HG03103 (cell line): ENCODE results near the gene TMEM126B.

Source experiments
- ATAC-seq: cut with Tn5 transposase; IDR thresholded peaks from one replicate; pipeline ENCODE4 v1.9.1; 2021; ENCODE audit warnings: low read depth; ENCODE audit not compliant: unreplicated experiment

TMEM126B gene

DNA sequence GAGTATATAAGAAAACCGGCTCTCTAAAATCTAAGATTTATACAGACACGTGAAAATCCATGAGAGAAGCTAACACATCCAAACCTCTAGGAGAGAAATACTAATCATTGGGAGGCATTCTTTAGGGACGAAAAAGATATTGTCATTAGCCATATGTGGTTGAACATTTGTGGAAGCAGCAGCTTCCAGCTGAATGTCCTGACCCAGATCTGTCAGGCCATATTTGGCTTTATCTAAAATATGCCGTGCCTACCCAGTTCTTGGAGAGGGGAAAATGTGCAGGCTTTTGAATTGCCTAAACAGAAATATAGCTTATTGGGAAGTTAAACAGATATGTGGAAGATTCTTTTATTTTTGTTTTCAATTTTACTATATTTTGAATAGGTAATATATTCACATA is 51.2 kb downstream of the TMEM126B start:
- ATAC-seq, result no peak

DNA sequence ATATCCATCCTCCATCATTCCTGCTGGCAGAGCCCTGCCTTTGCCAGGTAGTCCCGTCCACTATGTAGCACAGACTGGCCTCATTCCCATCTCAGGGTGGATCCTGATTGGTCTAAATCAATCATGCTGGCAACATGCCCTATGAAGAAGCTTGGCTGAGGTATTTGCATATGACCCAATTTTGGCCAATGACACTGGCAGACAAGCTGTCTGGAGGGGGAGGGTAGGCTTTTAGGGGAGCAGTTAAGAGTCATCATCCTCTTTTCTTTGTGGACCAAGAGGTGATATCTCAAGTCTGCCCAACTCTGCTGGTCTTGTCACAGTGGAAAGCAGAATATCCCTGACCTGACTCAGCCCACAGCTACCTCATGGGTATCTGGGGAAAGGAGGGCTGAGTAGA is 52.5 kb downstream of the TMEM126B start:
- ATAC-seq, result no peak

DNA sequence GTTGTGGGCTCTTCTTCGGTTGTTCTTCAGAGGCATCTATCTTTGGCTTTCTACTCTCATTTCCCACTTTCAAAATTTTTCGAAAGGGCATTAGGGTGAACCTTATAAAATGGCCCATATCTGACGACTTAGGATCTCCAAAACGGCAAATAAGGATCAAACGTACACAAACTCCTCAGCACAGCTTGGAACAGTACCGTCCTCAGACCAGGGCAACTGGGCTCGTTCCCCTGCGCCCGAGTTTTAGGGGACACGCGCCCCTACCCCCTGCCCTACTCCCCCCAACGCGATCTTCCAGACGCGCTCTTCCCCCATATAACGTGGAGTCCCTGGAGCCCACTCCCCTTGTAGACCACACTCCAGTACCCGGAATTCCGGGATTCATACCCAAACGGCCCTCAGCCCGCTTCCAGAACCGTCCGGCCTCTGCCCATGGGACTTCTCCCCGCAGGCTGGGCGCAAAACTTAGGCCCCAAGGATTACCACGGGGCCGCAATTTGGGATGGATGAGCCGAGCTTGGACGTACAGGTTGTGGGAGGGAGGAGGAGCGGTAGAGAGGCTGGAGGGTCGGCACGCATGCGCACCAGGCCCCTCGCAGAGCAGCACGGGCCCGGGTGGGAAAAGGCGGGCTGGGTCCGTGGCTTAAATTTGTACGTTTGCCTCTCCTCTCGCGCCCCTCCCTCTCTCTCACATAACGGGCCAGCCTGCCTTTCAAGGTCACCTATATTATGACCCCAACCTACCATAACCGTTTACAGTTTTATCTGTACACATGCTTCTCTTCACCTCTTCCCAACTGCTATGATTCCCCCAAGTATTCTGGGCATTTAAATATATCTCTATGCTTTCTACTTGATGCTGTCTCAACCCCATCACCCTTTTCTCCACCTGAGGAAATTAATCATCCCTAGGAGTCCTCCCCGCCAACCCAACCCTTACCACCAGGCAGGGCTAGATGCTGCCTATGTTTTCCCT is 54.2 kb downstream of the TMEM126B start:
- ATAC-seq, result peak; percentile 74

DNA sequence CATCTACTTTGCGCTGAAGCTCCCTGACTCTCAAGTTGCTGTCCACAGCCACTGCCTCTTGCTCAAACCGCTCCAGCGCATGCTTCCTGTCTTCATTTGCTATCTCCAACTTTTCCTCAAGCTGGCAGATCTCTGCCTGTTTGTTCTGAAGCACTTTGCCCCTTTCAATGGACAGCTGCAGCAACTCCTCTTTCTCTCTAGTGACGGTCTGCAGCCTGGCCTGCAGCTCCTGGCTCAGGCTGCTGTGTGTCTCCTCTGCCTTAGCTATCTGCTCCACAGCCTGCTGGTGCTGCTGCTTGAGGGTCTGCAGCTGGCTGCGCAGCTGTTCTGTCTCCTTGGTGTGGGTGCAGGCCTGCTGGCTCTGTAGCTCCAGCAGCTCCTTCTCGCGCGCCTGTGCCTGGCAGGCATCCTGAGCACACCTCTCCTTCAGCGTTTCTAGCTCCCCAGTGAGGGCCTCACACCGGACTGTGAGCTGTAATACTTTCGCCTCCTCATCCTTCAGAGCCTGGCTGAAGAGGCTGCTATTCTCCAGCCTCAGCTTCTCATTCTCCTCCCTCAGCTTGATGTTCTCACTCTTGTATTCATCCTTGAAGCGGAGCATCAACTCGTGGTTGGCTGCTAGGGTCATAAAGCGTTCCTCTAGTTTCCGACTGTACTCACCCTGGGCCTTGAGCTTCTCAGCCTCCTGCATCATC is 56.9 kb downstream of the TMEM126B start:
- no peak for ATAC-seq

DNA sequence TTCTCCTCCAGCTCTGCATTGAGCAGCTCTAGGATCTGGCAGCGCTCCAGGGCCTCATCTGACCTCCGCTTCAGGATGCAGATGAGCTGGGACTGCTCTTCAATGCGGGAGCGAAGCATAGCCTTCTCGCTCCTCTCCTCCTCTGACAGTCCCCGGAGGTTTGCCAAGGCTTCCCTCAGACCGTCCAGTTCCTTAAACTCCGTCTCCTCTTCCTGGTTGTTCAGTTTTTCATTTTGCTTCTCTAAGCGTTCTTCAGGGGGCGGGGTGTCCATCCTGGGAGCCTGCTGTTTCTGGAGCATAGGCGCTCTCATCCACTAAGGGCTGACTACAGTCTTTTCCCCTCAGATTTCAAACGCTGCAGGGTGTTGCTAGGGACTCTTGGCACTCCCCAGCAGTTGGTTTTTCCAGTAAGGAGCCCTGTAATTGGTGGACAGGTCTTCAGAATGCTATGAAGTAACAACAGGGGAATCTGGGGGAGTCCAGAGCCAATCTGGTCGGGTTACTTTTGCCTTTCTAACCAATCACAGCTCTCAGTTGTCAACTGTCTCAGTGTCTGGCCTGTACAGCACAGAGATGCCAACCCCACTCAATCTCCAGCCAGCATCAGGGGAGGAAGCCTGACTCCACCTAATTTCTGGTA is 57.5 kb downstream of the TMEM126B start, which contains the start of gene CCDC89:
TSS of gene CCDC89 (minus strand) at position 376 of the 640 bp plus-strand sequence. CDS start at position 311, 65 bp downstream.
- ATAC-seq, result no peak
